GM12801 (cell line): Measurements from ENCODE around the gene AAMP.

ENCODE experiments used
- CTCF ChIP-seq: IDR thresholded peaks from one replicate; pipeline ENCODE4 v1.5.1; 2011; ENCODE audit warnings: control low read depth; ENCODE audit not compliant: insufficient read length; ENCODE audit errors: extremely low read depth

Gene AAMP

GRCh38 chr2:218296847-218297246 is 26.9 kb upstream of the AAMP start:
- TF ChIP-seq CTCF, result no peak

- no peak for TF ChIP-seq CTCF
These were observed 26.3 kb upstream of the AAMP start for GRCh38 chr2:218296200-218296599.

- no peak for TF ChIP-seq CTCF
These were observed 25.1 kb upstream of the AAMP start for GRCh38 chr2:218295029-218295428.

GRCh38 chr2:218294430-218295022 is 24.6 kb upstream of the AAMP start:
- no peak for TF ChIP-seq CTCF

- TF ChIP-seq CTCF, result no peak
These were observed 23.9 kb upstream of the AAMP start for GRCh38 chr2:218293715-218294429.

GRCh38 chr2:218292048-218293014 is 22.4 kb upstream of the AAMP start, which contains the start of gene TMBIM1:
Gene TMBIM1 (minus strand): TSS chr2:218292503. CDS start chr2:218282141, 10,362 bp downstream.
- TF ChIP-seq CTCF, result no peak
